Measurements from ENCODE around the gene IFT81. TPM values are rescaled to one million over a fixed set of nuclear protein-coding genes. Genes with fewer than 3 reads are reported as not detected.

The IFT81 gene
- 11.5 and 14.3 TPM in 2 replicates for total RNA-seq

GRCh38 chr12:110124269-110124995, at the start of gene IFT81:
Gene IFT81, plus strand, starts transcription at chr12:110124357. Its CDS starts 3,024 bp downstream, at chr12:110127381.

Other genes with a start within 250 kb of the IFT81 start
- gene GLTP, start 243.8 kb upstream of the IFT81 start, total RNA-seq, result 39.7 and 52.6 TPM in 2 replicates
- gene TCHP, start 224.1 kb upstream of the IFT81 start, total RNA-seq, result 9.2 and 13.3 TPM in 2 replicates
- 36.4 and 40.7 TPM in 2 replicates for gene GIT2, start 128.0 kb upstream of the IFT81 start, total RNA-seq
- gene ANKRD13A, start 124.9 kb upstream of the IFT81 start, total RNA-seq, result 27.6 and 49.9 TPM in 2 replicates
- gene C12orf76, start 75.8 kb upstream of the IFT81 start, total RNA-seq, result 7.6 and 8.5 TPM in 2 replicates
- gene ATP2A2, start 156.9 kb downstream of the IFT81 start, total RNA-seq, result 101 and 158 TPM in 2 replicates

Data from subcutaneous preadipocyte (primary cell).